Measurements from ENCODE around the gene PRPF40B. TPM values are rescaled to one million over a fixed set of nuclear protein-coding genes. Genes with fewer than 3 reads are reported as not detected.
A peak's percentile ranks its signal among the peaks of the same experiment; 100 is the strongest.
"Not testable (repeated sequence)": the region's sequence is repeated elsewhere in the genome, so short reads cannot be mapped to it uniquely, and the experiment has no call there.

The PRPF40B gene
- total RNA-seq, 2 experiments from 2014 or later, result 8.1 to 8.5 TPM

DNA sequence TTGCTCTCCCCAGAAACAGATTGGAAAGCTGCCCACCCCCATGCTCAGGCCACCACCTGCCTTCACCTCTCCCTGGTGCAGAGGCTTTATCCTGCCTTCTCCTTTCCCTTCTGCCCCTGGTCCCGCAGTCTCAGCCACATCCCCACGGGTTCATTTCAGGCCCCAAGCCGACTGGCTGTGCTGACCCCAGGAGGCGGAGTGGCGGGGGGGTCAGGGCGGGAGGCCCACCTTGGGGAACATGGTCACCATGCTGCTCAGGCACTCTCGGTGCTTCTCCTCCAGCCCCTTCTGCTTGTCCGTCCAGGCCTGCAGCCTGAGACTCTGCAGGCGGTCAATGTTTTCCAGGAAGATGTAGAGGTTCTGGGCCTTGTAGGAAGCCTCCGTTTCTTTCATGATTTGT lies 24.8 kb upstream of the PRPF40B start:
- Mint-ChIP-seq H3K36me3 (peaks cover 4% of the 10 kb centered on the region), H3K9me3 (no peaks in the 10 kb centered on the region), H3K27ac (no peak overlapping the region), H3K27me3 (no peaks in the 10 kb centered on the region), H3K4me1 (no peaks in the 10 kb centered on the region), H3K4me3 (no peak overlapping the region)
- DNase-seq, result no peak

DNA sequence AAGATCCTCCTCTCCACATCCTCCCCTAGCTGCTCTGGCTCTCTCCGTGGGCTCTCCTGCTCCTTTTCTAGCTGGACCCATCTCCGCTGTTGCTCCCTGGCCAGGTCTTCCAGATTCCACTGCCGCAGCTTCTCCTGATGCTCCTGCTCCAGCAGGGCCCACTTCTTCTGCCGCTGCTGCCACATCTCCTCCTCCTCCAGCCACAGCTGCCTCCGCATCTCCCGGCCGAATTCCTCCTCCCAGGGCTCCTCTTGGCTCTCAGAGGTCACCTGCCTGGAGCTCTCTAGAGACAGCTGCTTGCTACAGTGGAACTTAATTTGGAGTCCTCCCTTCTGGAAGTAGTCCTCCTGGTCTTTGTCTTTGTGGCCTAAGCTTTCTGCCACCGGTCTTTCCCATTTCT lies 23.4 kb upstream of the PRPF40B start:
- H3K4me3 Mint-ChIP-seq, result no peak overlapping the region
- H3K27me3 Mint-ChIP-seq, result no peaks in the 10 kb centered on the region
- no peak overlapping the region for H3K27ac Mint-ChIP-seq
- H3K4me1 Mint-ChIP-seq, result peaks cover 1% of the 10 kb centered on the region
- peaks cover 3% of the 10 kb centered on the region for H3K36me3 Mint-ChIP-seq
- H3K9me3 Mint-ChIP-seq, result no peaks in the 10 kb centered on the region
- no peak for DNase-seq

DNA sequence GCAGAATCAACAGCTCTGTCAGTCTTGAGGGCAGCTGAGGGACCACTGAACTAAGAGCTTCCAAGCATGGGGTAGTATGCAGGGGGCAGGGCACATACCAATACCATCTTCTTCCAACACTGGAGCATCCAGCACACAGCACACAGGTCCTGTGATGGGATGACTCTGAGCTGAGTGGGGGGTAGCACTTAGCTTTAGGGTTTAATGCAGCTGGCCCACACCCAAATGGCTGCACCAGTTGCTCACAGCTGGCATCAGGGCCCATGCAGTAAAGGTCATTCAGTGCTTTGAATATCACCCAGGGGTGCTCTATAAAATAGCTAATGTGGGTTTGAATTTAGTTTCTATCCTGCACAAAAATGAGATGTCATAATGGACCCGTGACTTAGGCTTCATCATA lies 19.6 kb upstream of the PRPF40B start:
- H3K4me1 Mint-ChIP-seq, result peaks cover 4% of the 10 kb centered on the region
- no peak for DNase-seq

DNA sequence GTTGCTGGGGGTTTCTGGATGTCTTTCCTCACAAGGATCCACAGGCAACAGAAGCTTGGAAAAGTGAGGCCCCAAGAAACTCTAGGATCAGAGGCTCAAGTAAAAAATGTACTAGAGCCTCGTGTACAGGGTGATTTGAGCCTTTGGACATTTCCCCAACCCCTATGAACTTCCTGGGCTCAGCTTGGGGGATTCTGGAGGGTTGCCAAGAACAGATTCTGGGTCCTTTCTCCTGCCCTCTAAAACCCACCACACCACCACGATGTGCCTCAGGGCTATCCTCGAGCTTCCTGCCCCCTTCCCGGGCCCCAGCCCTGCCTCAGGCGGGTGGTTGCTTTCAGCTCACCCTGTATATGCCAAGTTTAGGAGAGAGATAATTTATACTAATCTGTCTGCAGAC lies 18.5 kb upstream of the PRPF40B start:
- no peak for DNase-seq
- peaks cover under 1% of the 10 kb centered on the region for H3K36me3 Mint-ChIP-seq
- no peak overlapping the region for H3K4me3 Mint-ChIP-seq
- peaks cover 4% of the 10 kb centered on the region for H3K4me1 Mint-ChIP-seq
- H3K27ac Mint-ChIP-seq, result no peak overlapping the region
- no peaks in the 10 kb centered on the region for H3K27me3 Mint-ChIP-seq
- peaks cover under 1% of the 10 kb centered on the region for H3K9me3 Mint-ChIP-seq

More for the DNA sequence above, 19.6 kb upstream of the PRPF40B start:
- Mint-ChIP-seq H3K9me3 (no peaks in the 10 kb centered on the region), H3K4me3 (no peak overlapping the region), H3K27me3 (no peaks in the 10 kb centered on the region), H3K36me3 (no peaks in the 10 kb centered on the region), H3K27ac (no peak overlapping the region)

DNA sequence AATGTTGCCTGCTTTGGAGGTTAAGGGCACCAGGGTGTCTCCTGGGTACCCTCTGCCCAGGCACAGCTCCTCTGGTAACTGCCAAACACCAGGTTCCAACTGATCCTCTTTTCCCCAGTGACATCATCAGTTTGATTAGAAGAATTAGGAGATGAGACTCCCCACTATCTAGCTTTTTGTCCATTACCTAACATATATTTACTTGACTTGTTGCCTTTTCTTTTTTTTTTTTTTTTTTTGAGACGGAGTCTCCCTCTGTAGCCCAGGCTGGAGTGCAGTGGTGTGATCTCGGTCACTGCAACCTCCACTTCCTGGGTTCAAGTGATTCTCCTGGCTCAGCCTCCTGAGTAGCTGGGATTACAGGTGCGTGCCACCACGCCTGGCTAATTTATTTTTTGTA lies 17.8 kb upstream of the PRPF40B start, which contains the start of gene FAM186B:
Gene FAM186B (minus strand): TSS at position 101 of the 400 bp plus-strand sequence. CDS start 162 bp downstream, outside the sequence.
- H3K4me1 Mint-ChIP-seq, H3K27ac Mint-ChIP-seq, H3K27me3 Mint-ChIP-seq, H3K9me3 Mint-ChIP-seq, DNase-seq, H3K36me3 Mint-ChIP-seq, H3K4me3 Mint-ChIP-seq: not testable (repeated sequence)

DNA sequence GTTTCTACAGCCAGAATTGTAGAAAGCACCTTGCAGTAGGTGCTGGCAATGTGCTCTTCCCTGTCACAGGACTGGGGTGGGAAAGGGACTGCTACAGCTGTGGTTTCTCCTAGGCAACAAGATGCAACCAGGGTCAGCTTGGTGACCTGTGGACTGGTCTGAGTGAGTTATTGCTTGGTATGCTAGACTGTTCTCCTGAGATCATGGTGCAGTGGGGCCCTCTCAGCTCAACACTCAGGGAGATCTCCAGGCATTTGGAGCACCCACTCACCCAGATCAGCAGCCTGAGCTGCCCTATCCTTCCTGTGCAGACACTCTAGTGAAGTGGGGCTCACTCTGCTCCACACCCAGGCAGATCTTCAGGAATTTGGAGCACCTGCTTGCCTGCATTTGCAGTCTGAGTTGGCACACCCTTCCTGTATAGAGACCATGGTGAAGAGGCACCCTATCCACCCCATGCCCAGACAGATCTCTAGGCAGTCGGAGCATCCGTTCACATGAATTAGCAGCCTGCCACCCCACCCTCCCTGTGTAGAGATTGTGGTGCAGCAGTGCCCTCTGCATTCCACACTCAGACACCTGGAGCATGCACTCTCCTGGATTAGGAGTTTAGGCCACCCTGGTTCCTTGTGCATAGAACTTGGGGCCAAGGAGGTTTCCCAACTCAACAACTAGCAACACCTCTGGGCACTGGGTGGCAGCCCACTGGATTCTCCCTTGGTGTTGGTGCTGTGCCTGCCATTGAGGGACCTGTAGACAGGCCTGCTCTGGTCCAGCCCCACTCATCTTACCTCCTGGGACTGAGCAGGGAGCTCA lies 14.1 kb upstream of the PRPF40B start:
- no peak for DNase-seq
- Mint-ChIP-seq H3K36me3 (peaks cover 5% of the 10 kb centered on the region), H3K27me3 (peaks cover 7% of the 10 kb centered on the region), H3K9me3 (peaks cover 1% of the 10 kb centered on the region), H3K4me3 (no peak overlapping the region), H3K4me1 (peaks cover 4% of the 10 kb centered on the region), H3K27ac (no peak overlapping the region)

DNA sequence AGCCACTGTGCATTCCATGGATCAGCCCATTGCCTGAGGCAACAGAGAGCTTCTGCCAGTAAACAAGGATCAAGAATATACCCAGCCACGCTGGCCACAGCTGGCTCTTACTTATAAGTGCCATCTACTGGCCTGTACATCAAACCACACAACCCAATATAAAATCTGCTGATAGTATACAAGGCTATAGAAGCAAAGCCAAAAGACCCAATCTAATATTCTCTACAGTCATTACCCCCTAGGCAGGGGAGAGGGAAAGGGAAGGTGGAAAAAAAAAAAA lies 13.5 kb upstream of the PRPF40B start:
- Mint-ChIP-seq H3K4me1 (peaks cover 4% of the 10 kb centered on the region), H3K36me3 (peaks cover 5% of the 10 kb centered on the region), H3K9me3 (peaks cover 1% of the 10 kb centered on the region), H3K4me3 (no peak overlapping the region), H3K27ac (no peak overlapping the region), H3K27me3 (peaks cover 12% of the 10 kb centered on the region)
- no peak for DNase-seq

DNA sequence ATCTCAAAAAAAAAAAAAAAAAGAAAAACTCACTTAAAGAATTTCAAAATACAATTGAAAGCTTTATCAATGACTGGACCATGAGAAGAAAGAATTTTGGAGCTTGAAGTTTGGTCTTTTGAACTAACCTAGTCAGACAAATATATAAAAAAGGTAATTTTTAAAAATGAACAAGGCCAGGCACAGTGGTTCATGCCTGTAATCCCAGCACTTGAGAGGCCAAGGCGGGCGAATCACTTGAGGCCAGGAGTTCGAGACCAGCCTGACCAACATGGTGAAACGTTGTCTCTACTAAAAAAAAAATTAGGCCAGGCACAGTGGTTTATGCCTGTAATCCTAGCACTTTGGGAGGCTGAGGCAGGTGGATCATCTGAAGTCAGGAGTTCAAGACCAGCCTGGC lies 12.6 kb upstream of the PRPF40B start:
- not testable (repeated sequence) for H3K36me3 Mint-ChIP-seq, H3K4me1 Mint-ChIP-seq, H3K27ac Mint-ChIP-seq, DNase-seq, H3K9me3 Mint-ChIP-seq, H3K4me3 Mint-ChIP-seq
- peaks cover 19% of the 10 kb centered on the region for H3K27me3 Mint-ChIP-seq

DNA sequence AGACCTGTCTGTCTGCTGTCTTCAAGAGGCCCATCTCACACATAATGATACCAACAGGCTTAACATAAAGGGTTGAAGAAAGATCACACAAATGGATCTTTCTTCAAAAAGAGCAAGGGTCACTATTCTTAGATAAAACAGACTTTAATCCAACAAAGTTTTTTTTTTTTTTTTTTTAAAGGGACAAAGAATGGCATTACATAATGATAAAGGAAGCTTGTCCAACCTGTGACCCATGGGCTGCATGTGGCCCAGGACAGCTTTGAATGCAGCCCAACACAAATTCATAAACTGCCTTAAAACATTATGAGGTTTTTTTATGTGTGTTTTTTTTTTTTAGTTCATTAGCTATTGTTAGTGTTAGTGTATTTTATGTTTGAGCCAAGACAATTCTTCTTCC lies 11.2 kb upstream of the PRPF40B start:
- peaks cover 25% of the 10 kb centered on the region for H3K27me3 Mint-ChIP-seq
- peaks cover 1% of the 10 kb centered on the region for H3K9me3 Mint-ChIP-seq
- H3K4me3 Mint-ChIP-seq, result no peak overlapping the region
- peaks cover 5% of the 10 kb centered on the region for H3K4me1 Mint-ChIP-seq
- no peak for DNase-seq
- no peak overlapping the region for H3K27ac Mint-ChIP-seq
- H3K36me3 Mint-ChIP-seq, result peaks cover 5% of the 10 kb centered on the region

DNA sequence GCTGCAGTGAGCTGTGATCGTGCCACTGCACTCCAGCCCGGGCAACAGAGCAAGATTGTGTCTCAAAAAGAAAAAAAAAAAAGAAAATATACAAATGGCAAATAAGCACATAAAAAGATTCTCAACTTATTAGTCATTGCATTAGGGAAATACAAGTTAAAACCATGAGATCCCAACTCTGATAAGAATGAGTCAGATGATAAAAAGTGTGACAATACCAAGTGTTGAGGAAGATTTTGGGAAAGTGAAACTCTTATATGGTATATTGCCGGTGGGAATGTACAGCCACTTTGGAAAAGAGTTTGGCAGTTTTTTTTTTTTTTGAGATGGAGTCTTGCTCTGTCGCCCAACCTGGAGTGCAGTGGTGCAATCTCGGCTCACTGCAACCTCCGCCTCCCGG lies 7.6 kb upstream of the PRPF40B start:
- DNase-seq, result no peak
- Mint-ChIP-seq H3K36me3 (no peaks in the 10 kb centered on the region), H3K4me3 (no peak overlapping the region), H3K27ac (no peak overlapping the region), H3K27me3 (peaks cover 42% of the 10 kb centered on the region), H3K9me3 (no peaks in the 10 kb centered on the region), H3K4me1 (peaks cover 7% of the 10 kb centered on the region)

DNA sequence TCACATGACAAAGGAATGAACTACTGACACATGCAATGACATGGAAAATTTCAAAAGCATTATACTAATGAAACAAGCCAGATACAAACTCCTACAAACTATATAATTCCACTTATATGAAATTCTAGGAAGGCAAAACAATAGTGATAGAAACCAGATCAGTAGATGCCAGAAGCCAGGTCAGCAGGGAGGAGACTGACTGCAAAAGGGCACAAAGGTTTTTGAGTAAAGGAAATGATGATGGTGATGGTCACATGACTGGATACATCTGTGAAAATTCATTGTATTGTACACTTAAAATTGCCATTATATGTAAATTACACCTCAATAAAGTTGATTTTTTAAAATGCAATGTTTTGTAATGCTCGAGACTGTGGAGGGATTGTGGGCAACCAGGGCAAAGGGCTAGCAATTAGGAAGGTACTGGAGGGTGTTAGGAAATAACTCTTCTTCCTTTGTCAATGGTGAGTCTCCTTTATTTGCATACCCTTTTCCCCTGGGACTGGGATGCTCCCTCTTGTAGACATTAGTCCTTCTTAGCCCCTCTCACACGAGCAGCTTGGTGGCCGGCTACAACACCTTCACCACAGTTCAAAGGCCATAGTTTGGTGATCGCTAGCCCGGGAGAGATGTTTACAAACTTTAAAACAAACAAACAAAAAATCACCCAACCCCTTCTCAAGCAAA lies 6.7 kb upstream of the PRPF40B start:
- H3K36me3 Mint-ChIP-seq, result no peaks in the 10 kb centered on the region
- H3K27ac Mint-ChIP-seq, result no peak overlapping the region
- H3K4me3 Mint-ChIP-seq, result no peak overlapping the region
- H3K9me3 Mint-ChIP-seq, result no peaks in the 10 kb centered on the region
- H3K4me1 Mint-ChIP-seq, result peaks cover 12% of the 10 kb centered on the region
- no peak for DNase-seq
- H3K27me3 Mint-ChIP-seq, result peaks cover 48% of the 10 kb centered on the region

DNA sequence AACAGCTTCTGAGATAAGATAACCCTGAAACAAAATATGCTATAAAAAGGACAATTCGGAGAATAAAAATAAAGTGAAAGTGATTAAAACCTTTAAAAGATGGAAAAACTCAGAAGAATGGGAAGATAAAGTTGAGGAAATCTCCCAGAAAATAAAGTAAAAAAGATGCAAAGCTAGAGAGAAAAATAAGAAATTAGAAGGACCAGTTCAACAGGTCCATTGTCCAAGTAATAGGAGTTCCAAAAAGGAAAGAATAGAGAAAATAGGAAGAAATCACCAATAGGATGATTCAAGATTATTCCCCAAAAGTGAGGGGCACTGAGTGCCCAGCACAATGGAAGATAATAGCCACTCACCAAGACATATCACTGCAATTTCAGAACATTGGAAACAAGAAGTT lies 4.8 kb upstream of the PRPF40B start:
- Mint-ChIP-seq H3K4me3 (no peak overlapping the region), H3K9me3 (no peaks in the 10 kb centered on the region), H3K27ac (no peak overlapping the region), H3K27me3 (peaks cover 42% of the 10 kb centered on the region), H3K4me1 (peaks cover 20% of the 10 kb centered on the region), H3K36me3 (no peaks in the 10 kb centered on the region)
- DNase-seq, result no peak

DNA sequence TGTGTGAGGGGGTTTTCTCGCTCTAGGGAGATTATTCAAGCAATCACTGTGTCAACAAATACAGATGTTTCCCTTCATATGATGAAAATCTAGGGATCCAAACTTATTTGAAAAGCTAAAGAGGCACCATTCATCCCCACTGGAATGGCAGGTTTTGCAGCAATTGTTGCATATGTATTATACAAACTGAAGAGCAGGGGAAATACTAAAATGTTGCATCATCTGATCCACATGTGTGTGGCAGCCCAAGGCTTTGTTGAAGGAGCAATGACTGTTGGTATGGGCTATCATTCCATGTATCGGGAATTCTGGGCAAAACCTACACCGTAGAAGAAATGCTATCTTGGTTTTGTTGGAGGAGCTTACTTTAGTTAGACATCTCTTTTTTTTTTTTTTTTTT lies 4.1 kb upstream of the PRPF40B start:
- Mint-ChIP-seq H3K36me3 (no peaks in the 10 kb centered on the region), H3K4me1 (peaks cover 23% of the 10 kb centered on the region), H3K9me3 (no peaks in the 10 kb centered on the region), H3K4me3 (no peak overlapping the region), H3K27ac (no peak overlapping the region), H3K27me3 (peaks cover 44% of the 10 kb centered on the region)
- no peak for DNase-seq

DNA sequence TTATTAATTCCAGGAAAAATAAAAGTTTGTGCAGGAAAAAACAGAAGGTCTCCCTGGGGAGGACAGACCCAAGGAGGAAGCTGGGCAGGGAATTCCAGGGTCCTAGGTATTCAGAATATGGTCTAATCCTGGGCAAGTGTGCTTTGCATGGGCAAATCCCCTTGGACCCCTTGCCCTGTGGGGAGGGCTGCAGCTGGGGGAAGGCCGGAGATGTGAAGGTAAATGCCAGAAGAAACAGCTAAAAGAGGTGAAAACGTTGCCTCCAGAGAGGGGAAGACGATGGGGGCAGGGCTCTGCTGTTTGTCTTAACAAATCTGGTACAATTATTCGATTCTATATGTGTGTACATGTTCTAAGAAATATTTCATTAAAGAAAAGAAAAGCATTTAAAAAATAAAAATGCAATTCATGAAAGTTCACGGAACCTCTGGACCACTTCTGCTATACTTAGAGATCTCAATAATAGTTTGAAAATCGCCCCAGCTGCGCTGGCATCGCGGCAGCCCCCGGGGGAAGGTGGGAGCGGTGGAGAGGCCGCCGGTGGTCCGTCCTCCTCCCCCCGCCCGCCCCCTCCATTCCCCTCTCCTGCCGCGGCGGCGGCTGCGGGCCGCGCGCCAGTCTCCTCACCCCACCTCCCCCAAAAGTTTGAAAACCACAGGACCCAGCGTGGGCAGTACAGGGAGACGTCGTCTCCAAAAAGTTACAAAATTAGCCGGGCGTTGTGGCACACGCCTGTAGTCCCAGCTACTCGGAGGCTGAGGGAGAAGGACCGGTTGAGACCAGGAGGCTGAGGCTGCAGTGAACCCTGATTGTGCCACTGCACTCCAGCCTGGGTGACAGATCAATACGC lies 1.5 kb upstream of the PRPF40B start:
- Mint-ChIP-seq H3K36me3 (no peaks in the 10 kb centered on the region), H3K27ac (peak overlapping the region; percentile 88), H3K27me3 (peaks cover 29% of the 10 kb centered on the region), H3K4me1 (peaks cover 24% of the 10 kb centered on the region), H3K4me3 (peak overlapping the region; percentile 78), H3K9me3 (no peaks in the 10 kb centered on the region)
- no peak for DNase-seq

DNA sequence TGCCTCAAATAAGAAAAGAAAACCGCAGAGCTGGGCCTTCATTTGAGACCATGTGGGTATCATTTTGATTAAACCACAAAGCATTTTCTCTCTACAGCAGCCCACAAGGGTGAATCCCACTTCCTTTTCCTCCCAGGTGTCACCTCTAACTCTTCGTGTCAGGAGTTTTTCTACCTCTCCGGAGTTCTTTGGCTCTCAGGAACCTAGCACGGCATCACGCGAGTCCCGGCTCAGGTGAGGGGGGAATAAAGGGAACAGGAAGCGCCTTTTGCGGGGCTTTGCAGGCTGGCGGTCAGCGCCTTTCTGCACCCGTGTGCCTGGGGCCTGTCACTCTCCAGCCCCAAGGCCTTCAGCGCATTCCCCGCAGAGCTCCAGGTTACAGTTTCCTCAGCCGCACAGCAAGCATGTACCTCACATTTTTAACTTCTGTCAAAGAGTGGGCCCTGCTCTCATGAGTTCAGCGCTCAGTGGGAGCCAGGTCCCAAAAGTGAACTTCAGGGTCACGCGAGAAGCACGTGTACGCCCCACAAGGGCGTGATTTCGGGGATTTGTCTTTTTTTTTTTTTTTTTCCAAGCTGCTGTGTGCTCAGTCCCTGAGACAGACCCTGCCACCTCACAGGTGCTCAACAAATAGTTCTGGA lies 740 bp upstream of the PRPF40B start:
- peak overlapping the region; percentile 88 for H3K27ac Mint-ChIP-seq
- peak; percentile 60 for DNase-seq

More for the DNA sequence above, 740 bp upstream of the PRPF40B start:
- no peaks in the 10 kb centered on the region for H3K36me3 Mint-ChIP-seq
- peak overlapping the region; percentile 78 for H3K4me3 Mint-ChIP-seq
- peaks cover 27% of the 10 kb centered on the region for H3K27me3 Mint-ChIP-seq
- no peaks in the 10 kb centered on the region for H3K9me3 Mint-ChIP-seq
- H3K4me1 Mint-ChIP-seq, result peaks cover 24% of the 10 kb centered on the region

Measured in activated naive CD8-positive, alpha-beta T cell treated with anti-CD3 and anti-CD28 coated beads for 36 hours (primary cell).